Measurements from ENCODE around the gene TTC39A. TPM values are rescaled to one million over a fixed set of nuclear protein-coding genes. Genes with fewer than 3 reads are reported as not detected.
"Not testable (repeated sequence)": the region's sequence is repeated elsewhere in the genome, so short reads cannot be mapped to it uniquely, and the experiment has no call there.

TTC39A gene
- total and polyA plus RNA-seq, 8 donors = 8.3 to 159 (median 32.4) TPM

DNA sequence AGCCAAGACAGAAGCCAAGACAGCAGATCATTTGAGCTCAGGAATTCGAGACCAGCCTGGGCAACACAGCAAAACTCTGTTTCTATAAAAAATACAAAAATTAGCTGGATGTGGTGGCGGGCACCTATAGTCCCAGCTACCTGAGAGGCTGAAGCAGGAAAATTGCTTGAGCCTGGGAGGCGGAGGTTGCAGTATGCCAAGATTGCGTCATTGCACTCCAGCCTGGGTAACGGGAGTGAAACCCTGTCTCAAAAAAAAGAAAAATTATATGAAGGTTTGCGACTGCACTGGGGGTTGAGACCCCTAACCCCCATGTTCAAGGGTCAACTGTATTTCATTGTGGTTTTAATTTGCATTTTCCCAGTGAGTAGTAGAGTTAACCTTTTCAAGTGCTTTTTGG, 78.0 kb downstream of the TTC39A start:
- Histone ChIP-seq H3K4me3 (no peak overlapping the region), H3K27ac (no peak overlapping the region), H3K36me3 (no peaks in the 10 kb centered on the region), H3K4me1 (peaks cover 0 to 65% (median 27%) of the 10 kb centered on the region in 4 donors), H3K9me3 (no peaks in the 10 kb centered on the region), H3K27me3 (no peaks in the 10 kb centered on the region)
- intact Hi-C loops (cut with DNase I; ENCODE audit: low total_unique reads) = no loop called here
- WGBS, 5 donors = 93 to 98% (median 94%) methylated on average over 6 of the region's 6 CpGs
- TF ChIP-seq POLR2A (IDR thresholded peaks at IDR 0.05) (no peak), POLR2AphosphoS5 (IDR thresholded peaks at IDR 0.05) (no peak), EP300 (IDR thresholded peaks at IDR 0.05) (no peak)
- TF ChIP-seq, protein P1, sequence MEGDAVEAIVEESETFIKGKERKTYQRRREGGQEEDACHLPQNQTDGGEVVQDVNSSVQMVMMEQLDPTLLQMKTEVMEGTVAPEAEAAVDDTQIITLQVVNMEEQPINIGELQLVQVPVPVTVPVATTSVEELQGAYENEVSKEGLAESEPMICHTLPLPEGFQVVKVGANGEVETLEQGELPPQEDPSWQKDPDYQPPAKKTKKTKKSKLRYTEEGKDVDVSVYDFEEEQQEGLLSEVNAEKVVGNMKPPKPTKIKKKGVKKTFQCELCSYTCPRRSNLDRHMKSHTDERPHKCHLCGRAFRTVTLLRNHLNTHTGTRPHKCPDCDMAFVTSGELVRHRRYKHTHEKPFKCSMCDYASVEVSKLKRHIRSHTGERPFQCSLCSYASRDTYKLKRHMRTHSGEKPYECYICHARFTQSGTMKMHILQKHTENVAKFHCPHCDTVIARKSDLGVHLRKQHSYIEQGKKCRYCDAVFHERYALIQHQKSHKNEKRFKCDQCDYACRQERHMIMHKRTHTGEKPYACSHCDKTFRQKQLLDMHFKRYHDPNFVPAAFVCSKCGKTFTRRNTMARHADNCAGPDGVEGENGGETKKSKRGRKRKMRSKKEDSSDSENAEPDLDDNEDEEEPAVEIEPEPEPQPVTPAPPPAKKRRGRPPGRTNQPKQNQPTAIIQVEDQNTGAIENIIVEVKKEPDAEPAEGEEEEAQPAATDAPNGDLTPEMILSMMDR (IDR thresholded peaks at IDR 0.05) = no peak
- DNase-seq = no peak

DNA sequence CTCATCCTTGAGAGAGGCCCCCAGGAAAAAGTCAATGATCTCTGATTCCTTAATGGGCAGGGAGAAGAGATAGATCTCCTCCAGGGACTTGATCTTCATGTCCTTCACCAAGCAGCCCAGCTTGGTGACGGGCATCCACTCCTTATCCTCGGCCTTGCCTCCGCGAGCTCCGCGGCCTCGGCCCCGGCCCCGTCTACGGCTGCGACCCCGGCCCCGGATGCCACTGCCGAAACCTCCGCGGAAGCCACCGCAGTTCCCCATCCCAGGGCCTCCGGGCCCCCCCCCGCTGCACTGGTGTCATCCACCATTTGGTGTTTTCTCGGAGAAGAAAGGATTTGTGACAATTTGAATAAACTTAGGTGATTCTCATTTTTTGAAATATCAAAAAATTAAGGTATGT, 79.2 kb downstream of the TTC39A start:
- H3K4me1 ChIP-seq = peaks cover 0 to 65% (median 38%) of the 10 kb centered on the region in 4 donors
- intact Hi-C loops (cut with DNase I; ENCODE audit: low total_unique reads); H3K36me3 ChIP-seq; H3K9me3 ChIP-seq; H3K27ac ChIP-seq; DNase-seq; H3K27me3 ChIP-seq; H3K4me3 ChIP-seq: not testable (repeated sequence)
- WGBS, 5 donors = 97 to 99% (median 98%) methylated on average over 19 to 20 of the region's 20 CpGs

DNA sequence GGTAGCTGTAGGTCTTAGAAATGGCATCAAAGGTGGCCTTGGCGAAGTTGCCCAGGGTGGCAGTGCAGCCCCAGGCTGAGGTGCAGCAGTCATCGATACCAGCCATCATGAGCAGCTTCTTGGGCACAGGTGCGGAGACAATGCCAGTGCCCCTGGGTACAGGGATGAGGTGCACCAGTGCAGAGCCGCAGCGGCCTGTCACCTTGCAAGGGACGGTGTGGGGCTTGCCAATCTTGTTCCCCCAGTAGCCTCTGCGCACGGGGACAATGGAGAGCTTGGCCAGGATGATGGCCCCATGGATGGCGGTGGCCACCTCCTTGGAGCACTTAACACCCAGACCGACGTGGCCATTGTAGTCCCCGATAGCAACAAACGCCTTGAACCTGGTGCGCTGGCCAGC, 79.6 kb downstream of the TTC39A start:
- intact Hi-C loops (cut with DNase I; ENCODE audit: low total_unique reads) = not testable (repeated sequence)
- H3K4me1 ChIP-seq = peaks cover 0 to 68% (median 43%) of the 10 kb centered on the region in 4 donors

DNA sequence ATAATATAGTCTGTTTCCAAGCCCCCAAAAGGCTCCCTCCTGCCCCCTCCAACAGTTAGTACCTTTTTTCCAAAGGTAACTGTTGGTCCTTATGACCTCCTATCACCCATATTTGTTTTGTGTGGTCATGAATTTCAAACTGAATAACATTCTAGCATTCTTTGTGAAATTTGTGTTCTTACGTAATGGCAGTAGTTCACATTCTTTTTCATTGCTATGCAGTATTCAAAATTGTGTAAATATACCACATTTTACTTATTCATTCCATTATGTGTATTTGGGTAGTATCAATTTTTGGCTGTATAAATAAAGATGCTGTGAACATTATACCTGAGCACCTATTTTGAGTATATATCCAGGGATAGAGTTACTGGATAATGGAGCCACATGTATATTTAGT, 80.9 kb downstream of the TTC39A start:
- TF ChIP-seq POLR2A (IDR thresholded peaks at IDR 0.05) = no peak
- TF ChIP-seq POLR2AphosphoS5 (IDR thresholded peaks at IDR 0.05) = no peak
- TF ChIP-seq, protein P1 (IDR thresholded peaks at IDR 0.05) = no peak
- TF ChIP-seq EP300 (IDR thresholded peaks at IDR 0.05) = no peak
- Histone ChIP-seq H3K4me1 (peaks cover 0 to 66% (median 43%) of the 10 kb centered on the region in 4 donors), H3K9me3 (no peaks in the 10 kb centered on the region), H3K27me3 (no peaks in the 10 kb centered on the region), H3K4me3 (no peak overlapping the region), H3K27ac (no peak overlapping the region), H3K36me3 (no peaks in the 10 kb centered on the region)
- WGBS, 5 donors = 93 to 100% (median 97%) methylated on average over 1 of the region's 1 CpG
- intact Hi-C loops (cut with DNase I; ENCODE audit: low total_unique reads) = no loop called here
- no peak for DNase-seq

More for the DNA sequence above, 79.6 kb downstream of the TTC39A start:
- not testable (repeated sequence) for DNase-seq, H3K36me3 ChIP-seq, H3K4me3 ChIP-seq, H3K27ac ChIP-seq, H3K9me3 ChIP-seq, H3K27me3 ChIP-seq
- 92 to 95% (median 93%) methylated on average over 14 of the region's 14 CpGs for WGBS, 5 donors

DNA sequence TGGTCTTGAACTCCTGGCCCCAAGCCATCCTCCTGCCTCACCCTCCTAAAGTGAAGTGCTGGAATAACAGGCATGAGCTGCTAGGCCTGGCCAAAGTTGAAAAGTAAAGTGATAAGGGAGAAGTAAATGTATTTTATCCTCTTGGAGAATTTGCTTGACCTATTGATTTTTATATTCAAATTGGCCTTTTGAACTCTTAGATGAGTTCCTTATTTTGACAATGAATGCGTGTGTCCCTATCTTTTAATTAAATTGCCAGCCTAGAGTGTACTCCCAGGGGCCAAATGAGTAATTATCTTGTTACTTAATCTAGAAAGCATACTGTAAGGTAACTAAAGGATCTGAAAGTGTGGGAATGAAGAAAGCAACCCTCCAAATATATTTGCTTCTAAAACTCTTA, 82.9 kb downstream of the TTC39A start:
- H3K4me1 ChIP-seq = peaks cover 0 to 82% (median 47%) of the 10 kb centered on the region in 4 donors
- no peaks in the 10 kb centered on the region for H3K36me3 ChIP-seq
- TF ChIP-seq, protein P1 (IDR thresholded peaks at IDR 0.05) = no peak
- no peak for TF ChIP-seq EP300 (IDR thresholded peaks at IDR 0.05)
- no peak for TF ChIP-seq POLR2A (IDR thresholded peaks at IDR 0.05)
- TF ChIP-seq POLR2AphosphoS5 (IDR thresholded peaks at IDR 0.05) = no peak
- H3K9me3 ChIP-seq = no peaks in the 10 kb centered on the region
- WGBS, 5 donors = 29 to 57% (median 37%) methylated on average over 1 of the region's 1 CpG
- H3K4me3 ChIP-seq = no peak overlapping the region
- no peak for DNase-seq
- H3K27me3 ChIP-seq = no peaks in the 10 kb centered on the region
- no peak overlapping the region for H3K27ac ChIP-seq
- intact Hi-C loops (cut with DNase I; ENCODE audit: low total_unique reads) = no loop called here
